Keratinocyte (primary cell): Measurements from ENCODE around the gene SMPD3.

Source experiments
- CTCF ChIP-seq, 3 experiments: IDR thresholded peaks in 1 of 3; conservative IDR thresholded peaks in 1 of 3; optimal IDR thresholded peaks in 1 of 3; 2 replicates in 2 of 3; 3 replicates in 1 of 3; pipeline versions ENCODE3 to v1.5.1; 2011; ENCODE audit warnings: low read length in 3 of 3, mild to moderate bottlenecking in 3 of 3, moderate library complexity in 2 of 3, control low read depth in 1 of 3, inconsistent platforms in 1 of 3; ENCODE audit not compliant: insufficient read depth in 2 of 3; ENCODE audit errors: extremely low read depth in 1 of 3
- EZH2 ChIP-seq: IDR thresholded peaks from one replicate; pipeline ENCODE4 v1.6.1; 2012; ENCODE audit warnings: inconsistent platforms, mild to moderate bottlenecking, low read length, moderate library complexity

DNA sequence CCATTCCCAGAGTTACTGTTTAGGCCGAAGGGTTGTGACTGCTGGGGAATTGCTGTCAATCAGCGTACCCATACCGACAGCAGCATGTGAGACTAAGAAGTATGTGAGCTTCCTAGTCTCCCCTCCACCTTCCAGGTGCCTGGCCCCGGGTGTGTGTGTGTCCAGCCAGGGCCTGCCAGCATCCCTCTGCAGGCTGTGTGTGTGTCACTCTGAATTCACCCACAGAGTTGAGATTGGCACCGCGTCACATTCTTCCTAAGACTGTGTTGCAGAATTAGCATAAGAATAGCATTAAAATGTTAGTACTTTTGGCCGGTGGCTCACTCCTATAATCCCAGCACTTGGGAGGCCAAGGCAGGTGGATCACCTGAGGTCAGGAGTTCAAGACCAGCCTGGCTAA, 105.7 kb downstream of the SMPD3 start:
- no peak for TF ChIP-seq CTCF (optimal IDR thresholded peaks at IDR 0.05 in 1 of 3, IDR thresholded peaks at IDR 0.05 in 1 of 3, conservative IDR thresholded peaks at IDR 0.05 in 1 of 3; ENCODE audit: extremely low read depth in 1 of 3, insufficient read depth in 2 of 3, low read length in 3 of 3)
- no peak for TF ChIP-seq EZH2
